AG09309 (cell line): ENCODE results near the gene KCNIP3.

Source experiments
- DNase-seq: peaks from one replicate; pipeline ENCODE4 v3.0.0-alpha.2; 2010; ENCODE audit warnings: low read depth
- H3K4me3 ChIP-seq: 2 replicates; pipeline ENCODE4 v1.5.1; 2011; ENCODE audit warnings: mild to moderate bottlenecking, low read depth, low read length, moderate library complexity; ENCODE audit not compliant: control insufficient read depth
- TF ChIP-seq, protein P1 (sequence below): IDR thresholded peaks from 2 replicates; pipeline ENCODE4 v1.5.1; 2011; ENCODE audit warnings: mild to moderate bottlenecking, low read depth, low read length, inconsistent platforms; ENCODE audit not compliant: insufficient read depth, control insufficient read depth; ENCODE audit errors: missing control alignments

The KCNIP3 gene

DNA sequence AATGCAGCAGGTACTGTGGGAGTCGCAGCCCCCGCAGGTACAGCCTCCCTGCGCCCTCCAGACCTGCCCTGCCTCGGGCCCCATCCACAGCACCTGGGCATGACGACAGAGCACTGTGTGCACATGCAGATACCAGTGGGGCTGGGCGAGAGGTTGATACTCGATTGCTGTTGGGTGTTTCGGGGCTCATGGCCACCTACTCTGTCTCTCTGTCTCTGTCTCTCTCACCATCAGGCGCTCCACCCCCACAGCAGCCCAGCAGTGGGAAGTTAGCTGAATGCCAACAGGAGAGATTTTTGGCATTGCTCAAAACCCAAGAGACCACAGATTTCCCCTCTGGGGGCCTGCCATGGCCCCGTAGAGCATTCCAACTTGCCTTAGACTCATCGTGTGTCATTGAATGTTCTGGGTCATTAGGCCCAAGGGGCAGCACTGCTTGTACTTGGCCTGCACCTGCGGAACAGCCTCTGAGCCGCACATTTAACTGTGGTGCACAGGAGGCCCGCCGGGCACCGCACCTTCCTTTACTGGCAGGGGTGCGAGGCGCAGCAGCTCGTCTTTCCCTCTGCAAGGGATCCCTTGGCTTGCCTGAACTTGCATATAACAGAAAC, 18.8 kb downstream of the KCNIP3 start:
- DNase-seq: peak; percentile 16
- no peak overlapping the region for H3K4me3 ChIP-seq
- TF ChIP-seq, protein P1, sequence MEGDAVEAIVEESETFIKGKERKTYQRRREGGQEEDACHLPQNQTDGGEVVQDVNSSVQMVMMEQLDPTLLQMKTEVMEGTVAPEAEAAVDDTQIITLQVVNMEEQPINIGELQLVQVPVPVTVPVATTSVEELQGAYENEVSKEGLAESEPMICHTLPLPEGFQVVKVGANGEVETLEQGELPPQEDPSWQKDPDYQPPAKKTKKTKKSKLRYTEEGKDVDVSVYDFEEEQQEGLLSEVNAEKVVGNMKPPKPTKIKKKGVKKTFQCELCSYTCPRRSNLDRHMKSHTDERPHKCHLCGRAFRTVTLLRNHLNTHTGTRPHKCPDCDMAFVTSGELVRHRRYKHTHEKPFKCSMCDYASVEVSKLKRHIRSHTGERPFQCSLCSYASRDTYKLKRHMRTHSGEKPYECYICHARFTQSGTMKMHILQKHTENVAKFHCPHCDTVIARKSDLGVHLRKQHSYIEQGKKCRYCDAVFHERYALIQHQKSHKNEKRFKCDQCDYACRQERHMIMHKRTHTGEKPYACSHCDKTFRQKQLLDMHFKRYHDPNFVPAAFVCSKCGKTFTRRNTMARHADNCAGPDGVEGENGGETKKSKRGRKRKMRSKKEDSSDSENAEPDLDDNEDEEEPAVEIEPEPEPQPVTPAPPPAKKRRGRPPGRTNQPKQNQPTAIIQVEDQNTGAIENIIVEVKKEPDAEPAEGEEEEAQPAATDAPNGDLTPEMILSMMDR: no peak

- TF ChIP-seq, protein P1: peak; percentile 21
- no peak overlapping the region for H3K4me3 ChIP-seq
- DNase-seq: peak; percentile 50
Measured at GRCh38 chr2:95316466-95317122, 19.4 kb downstream of the KCNIP3 start.

DNA sequence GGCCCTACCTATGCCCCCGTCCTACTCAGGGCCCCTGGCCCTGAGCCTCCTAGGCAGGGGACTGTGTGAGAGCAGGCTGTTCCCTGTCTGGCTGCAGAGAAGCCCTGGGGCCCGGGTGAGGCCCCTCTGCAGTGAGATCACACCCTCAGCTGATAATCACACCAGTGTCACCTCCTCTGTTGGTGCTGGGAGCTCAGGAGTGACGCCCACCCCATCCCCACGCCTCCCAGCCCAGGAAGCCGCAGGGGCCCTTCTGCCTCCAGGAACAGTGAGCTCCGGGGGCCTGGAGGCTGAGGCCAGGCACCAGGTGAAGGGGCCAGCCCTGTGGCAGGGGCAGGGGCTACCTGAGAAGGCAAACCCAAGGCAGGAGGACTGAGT, 20.0 kb downstream of the KCNIP3 start:
- DNase-seq: no peak
- H3K4me3 ChIP-seq: no peak overlapping the region
- TF ChIP-seq, protein P1: no peak

DNA sequence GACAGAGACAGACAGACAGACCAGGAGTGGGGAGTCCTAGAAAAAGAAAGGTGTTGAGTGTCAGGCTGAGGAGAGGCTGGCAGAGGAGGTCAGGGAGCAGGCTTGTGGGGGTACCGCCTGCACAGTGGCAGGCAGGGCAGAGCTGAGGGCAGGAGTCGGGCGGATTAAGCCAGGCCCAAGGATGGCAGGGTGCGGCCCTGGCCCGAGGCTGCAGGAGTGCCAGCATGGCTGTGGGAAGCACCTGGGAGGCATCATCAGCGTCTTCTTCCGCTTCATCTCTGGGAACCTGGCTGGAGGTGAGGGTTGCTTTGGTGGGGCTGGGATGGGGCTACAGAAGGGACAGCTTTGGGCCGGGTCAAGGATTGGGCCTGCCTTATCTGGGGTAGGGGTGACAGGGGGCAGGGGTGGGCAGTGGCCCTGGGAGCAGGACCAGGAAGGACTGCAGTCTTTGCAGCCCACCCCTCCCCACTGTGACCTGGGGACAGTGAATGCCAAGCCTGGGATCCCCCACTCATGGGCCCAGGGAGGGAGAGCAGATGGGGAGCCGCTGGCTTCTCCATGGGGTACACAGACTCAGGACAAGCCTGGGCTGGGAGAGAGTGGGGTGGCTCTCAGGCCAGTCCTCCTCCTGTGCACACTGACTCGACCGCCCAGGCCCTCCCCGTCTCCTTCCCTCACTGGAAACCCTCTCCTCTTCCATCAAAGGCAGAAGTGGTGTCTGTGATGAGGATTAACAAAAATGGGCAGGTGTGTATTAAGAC, 20.7 kb downstream of the KCNIP3 start:
- no peak for DNase-seq
- no peak overlapping the region for H3K4me3 ChIP-seq
- TF ChIP-seq, protein P1: no peak

GRCh38 chr2:95318431-95319220, 21.5 kb downstream of the KCNIP3 start:
- no peak for DNase-seq
- TF ChIP-seq, protein P1: no peak
- no peak overlapping the region for H3K4me3 ChIP-seq
